Adipocyte (in vitro differentiated cells): Measurements from ENCODE around the gene FOXJ3.

Experiments
- DNase-seq: peaks from one replicate; pipeline ENCODE4 v3.0.0-alpha.2; 2015; ENCODE audit warnings: low read depth
- H3K27me3 ChIP-seq: replicated peaks from 2 replicates; pipeline ENCODE4 v1.7.0; 2013; ENCODE audit warnings: mild to moderate bottlenecking, low read length, moderate library complexity; ENCODE audit not compliant: control insufficient read depth, insufficient read depth
- H3K36me3 ChIP-seq: 2 replicates; pipeline ENCODE4 v1.7.0; 2013; ENCODE audit warnings: low read length, mild to moderate bottlenecking, moderate library complexity; ENCODE audit not compliant: control insufficient read depth, insufficient read depth, severe bottlenecking
- H3K4me1 ChIP-seq: 2 replicates; pipeline ENCODE4 v1.7.0; 2013; ENCODE audit warnings: mild to moderate bottlenecking, low read length, moderate library complexity; ENCODE audit not compliant: control insufficient read depth, insufficient read depth
- H3K4me3 ChIP-seq: 2 replicates; pipeline ENCODE4 v1.7.0; 2013; ENCODE audit warnings: mild to moderate bottlenecking, low read length, moderate library complexity
- H3K9ac ChIP-seq: 2 replicates; pipeline ENCODE4 v1.7.0; 2013; ENCODE audit warnings: mild to moderate bottlenecking, low read length, moderate library complexity
- H3K9me3 ChIP-seq: 2 replicates; pipeline ENCODE4 v1.7.0; 2013; ENCODE audit warnings: mild to moderate bottlenecking, low read length, moderate library complexity; ENCODE audit not compliant: control insufficient read depth

The FOXJ3 gene

DNA sequence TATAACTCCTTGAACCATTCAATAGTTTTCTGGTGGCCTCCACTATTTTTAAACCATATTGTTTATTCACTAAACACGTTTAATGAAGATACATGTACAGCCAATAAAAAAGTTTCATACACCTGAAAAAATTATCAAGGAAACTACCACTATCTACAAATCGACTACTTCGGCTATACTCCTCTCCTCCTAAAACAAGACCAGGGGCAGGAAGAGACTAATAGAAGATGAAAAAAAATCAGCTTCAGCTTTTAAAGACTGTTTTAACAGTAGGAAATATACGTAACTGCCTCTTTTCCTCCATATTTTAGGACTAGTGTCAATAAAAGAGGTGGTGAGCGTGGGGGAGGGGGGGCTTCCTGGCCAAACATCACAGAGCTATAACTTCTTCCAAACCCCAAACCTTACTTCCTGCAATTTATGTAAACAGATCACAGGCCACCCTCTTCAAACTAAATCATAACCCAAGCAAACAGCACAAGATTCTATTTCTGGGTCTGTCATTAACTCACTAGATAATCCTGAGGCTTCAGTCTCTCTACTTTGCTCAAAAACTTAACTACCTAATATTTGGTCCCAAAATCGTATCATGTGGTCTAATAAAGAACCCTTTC, 15.1 kb downstream of the FOXJ3 start:
- Histone ChIP-seq H3K4me3 (peak overlapping the region; percentile 17), H3K9me3 (no peaks in the 10 kb centered on the region), H3K9ac (peak overlapping the region; percentile 28), H3K27me3 (no peaks in the 10 kb centered on the region), H3K36me3 (no peaks in the 10 kb centered on the region), H3K4me1 (peaks cover 58% of the 10 kb centered on the region)
- DNase-seq = no peak

DNA sequence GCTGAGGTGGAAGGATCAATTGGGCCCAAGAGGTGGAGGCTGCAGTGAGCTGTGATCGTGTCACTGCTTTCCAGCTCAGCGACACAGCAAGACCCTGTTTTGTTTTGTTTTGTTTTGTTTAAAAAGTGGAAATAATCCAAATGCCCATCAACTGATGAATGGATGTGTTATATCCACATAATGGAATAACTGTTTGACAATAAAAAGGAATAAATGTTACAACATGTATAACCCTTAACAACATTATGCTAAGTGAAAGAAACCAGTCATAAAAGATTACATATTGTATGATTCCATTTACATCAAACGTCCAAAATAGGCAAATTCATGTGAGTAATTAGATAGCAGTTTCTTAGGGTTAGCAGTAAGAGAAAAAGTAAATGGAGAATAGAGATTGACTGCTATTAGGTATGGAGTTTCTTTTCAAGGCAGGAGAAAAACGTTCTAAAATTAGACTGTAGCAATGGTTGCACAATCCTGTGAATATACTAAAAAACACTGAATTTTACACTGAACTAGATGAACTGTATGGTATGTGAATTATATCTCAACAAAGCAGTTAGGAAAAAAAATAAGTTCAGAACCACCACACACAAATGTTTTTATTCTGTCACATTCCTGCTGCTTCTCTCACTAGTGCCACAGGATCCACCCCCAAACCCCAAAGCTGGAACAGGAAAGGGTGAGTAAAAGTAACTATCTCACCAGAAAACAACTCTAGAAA, 15.7 kb downstream of the FOXJ3 start:
- H3K9me3 ChIP-seq = no peaks in the 10 kb centered on the region
- no peaks in the 10 kb centered on the region for H3K27me3 ChIP-seq
- H3K36me3 ChIP-seq = no peaks in the 10 kb centered on the region
- peak; percentile 74 for DNase-seq
- H3K4me3 ChIP-seq = peak overlapping the region; percentile 17
- peak overlapping the region; percentile 28 for H3K9ac ChIP-seq
- peaks cover 60% of the 10 kb centered on the region for H3K4me1 ChIP-seq

DNA sequence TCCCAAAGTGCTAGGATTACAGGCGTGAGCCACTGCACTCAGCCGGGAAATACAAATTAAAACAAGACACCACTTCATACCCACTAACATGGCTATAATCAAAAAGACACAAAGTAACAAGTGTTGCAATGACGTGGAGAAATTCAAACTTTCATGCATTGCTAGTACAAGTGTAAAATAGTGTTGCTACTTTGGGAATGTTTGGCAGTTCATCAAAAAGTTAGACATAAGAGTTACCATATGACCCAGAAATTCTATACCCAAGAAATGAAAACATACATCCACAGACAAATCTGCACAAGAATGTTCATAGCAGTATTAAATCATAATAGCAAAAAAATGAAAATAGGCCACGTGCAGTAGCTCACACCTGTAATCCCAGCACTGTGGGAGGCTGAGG, 16.4 kb downstream of the FOXJ3 start:
- Histone ChIP-seq H3K4me3 (peak overlapping the region; percentile 17), H3K27me3 (no peaks in the 10 kb centered on the region), H3K9me3 (no peaks in the 10 kb centered on the region), H3K36me3 (no peaks in the 10 kb centered on the region), H3K9ac (no peak overlapping the region), H3K4me1 (peaks cover 63% of the 10 kb centered on the region)
- DNase-seq = peak; percentile 57

DNA sequence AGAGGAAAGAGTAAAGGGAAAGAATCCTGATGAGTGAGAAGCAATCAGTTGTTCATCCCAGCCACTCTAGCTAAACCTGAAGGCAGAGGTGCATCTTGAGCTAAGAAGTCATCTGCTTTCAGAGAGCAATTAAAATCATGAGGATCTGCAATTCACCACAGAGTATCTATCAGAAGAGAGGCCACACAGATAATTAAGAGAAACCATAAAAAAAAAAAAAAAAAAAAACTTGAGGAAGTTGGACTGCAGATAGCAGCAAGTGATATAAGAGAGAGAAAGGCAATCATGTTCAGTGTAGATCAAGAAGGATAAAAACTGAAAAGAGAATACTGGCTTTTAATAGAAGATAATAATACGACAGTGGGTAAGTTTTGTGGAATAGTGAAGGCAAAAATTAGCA, 17.7 kb downstream of the FOXJ3 start:
- Histone ChIP-seq H3K4me1 (peaks cover 62% of the 10 kb centered on the region), H3K36me3 (no peaks in the 10 kb centered on the region), H3K4me3 (no peak overlapping the region), H3K9me3 (no peaks in the 10 kb centered on the region), H3K9ac (no peak overlapping the region), H3K27me3 (no peaks in the 10 kb centered on the region)
- no peak for DNase-seq

DNA sequence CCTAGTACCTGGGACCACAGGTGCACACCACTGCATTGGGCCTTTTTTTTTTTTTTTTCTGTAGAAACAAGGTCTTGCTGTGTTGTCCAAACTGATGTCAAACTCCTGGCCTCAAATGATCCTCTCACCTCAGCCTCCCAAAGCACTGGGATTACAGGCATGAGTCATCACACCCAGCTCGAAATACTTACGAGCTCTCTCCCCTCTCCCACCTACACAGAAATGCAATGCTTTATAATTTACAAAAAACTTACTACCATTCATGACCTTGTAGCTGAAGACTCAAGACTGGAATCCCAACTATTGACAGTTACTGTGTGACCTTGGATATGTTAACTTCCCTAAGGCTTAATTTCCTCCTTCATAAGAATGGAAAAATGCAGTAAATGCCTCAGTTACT, 18.7 kb downstream of the FOXJ3 start:
- H3K27me3 ChIP-seq = no peaks in the 10 kb centered on the region
- H3K9me3 ChIP-seq = no peaks in the 10 kb centered on the region
- H3K4me3 ChIP-seq = no peak overlapping the region
- no peaks in the 10 kb centered on the region for H3K36me3 ChIP-seq
- H3K4me1 ChIP-seq = peaks cover 65% of the 10 kb centered on the region
- DNase-seq = no peak
- H3K9ac ChIP-seq = no peak overlapping the region

DNA sequence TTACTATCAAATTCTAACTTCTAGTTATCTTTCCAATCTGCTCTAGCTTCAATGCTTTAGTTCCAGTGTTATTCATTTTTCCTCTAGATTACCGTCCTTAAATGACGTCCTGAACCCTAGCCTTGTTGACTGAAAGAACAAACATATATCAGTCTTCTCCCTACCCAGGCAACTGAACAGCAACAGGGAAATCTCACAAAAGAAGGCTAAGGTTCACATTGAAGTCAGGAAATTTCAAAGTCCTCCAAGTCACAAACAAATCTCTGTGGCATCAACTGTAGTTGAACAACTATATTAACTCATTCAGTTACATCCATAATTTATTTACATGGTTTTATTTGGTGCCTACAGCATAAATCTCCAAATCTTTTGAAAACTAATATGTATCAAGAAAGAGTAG, 19.5 kb downstream of the FOXJ3 start:
- peaks cover 73% of the 10 kb centered on the region for H3K4me1 ChIP-seq

DNA sequence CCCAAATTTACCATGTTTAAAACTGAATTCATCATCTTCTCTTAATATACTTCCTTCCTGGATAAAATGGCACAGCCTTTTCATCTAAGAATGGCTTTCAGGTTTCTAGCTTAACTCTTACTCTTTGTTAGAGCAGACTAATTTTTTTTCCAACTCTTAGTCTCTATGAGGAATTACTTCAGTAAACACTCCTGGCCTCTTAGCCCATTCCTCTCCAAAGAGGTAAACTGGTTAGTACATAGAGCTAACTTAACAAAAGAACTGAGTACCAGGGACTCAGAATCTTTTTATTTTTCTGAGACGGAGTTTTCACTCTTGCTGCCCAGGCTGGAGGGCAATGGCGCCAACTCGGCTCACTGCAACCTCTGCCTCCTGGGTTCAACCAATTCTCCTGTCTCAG, 21.1 kb downstream of the FOXJ3 start:
- no peaks in the 10 kb centered on the region for H3K27me3 ChIP-seq
- peaks cover 61% of the 10 kb centered on the region for H3K4me1 ChIP-seq
- H3K9me3 ChIP-seq = no peaks in the 10 kb centered on the region
- no peak overlapping the region for H3K9ac ChIP-seq
- no peak overlapping the region for H3K4me3 ChIP-seq
- H3K36me3 ChIP-seq = no peaks in the 10 kb centered on the region
- no peak for DNase-seq

More for the DNA sequence above, 19.5 kb downstream of the FOXJ3 start:
- Histone ChIP-seq H3K36me3 (no peaks in the 10 kb centered on the region), H3K9ac (peak overlapping the region; percentile 54), H3K9me3 (no peaks in the 10 kb centered on the region), H3K4me3 (peak overlapping the region; percentile 32), H3K27me3 (no peaks in the 10 kb centered on the region)
- no peak for DNase-seq

DNA sequence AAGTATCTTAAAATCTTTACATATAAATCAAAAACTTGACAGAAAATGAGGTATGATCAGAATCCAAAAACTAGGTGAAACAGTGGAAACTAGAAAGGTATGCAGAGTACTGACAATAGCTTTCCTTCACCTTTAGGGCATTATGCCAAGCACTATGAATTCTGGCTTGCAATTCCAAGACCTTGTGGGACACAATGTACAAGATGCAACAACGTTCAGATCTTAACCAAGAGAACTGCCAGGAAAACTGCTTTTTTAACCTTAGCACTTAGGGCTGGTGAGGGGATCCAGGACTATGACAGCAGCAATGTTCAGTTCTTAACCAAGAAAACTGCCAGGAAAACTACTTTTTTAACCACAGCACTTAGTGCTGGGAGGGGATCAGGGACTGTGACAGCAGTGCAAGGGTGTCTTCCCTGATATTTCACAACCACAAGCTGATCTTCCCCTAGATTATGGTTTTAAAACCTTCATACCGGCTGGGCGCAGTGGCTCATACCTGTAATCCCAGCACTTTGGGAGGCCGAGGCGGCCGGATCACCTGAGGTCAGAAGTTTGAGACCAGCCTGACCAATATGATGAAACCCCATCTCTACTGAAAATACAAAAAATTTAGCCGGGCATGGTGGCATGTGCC, 22.3 kb downstream of the FOXJ3 start:
- H3K4me1 ChIP-seq = peaks cover 54% of the 10 kb centered on the region
- no peak overlapping the region for H3K9ac ChIP-seq
- no peak overlapping the region for H3K4me3 ChIP-seq
- H3K27me3 ChIP-seq = no peaks in the 10 kb centered on the region
- no peaks in the 10 kb centered on the region for H3K9me3 ChIP-seq
- no peak for DNase-seq
- H3K36me3 ChIP-seq = peaks cover 9% of the 10 kb centered on the region

DNA sequence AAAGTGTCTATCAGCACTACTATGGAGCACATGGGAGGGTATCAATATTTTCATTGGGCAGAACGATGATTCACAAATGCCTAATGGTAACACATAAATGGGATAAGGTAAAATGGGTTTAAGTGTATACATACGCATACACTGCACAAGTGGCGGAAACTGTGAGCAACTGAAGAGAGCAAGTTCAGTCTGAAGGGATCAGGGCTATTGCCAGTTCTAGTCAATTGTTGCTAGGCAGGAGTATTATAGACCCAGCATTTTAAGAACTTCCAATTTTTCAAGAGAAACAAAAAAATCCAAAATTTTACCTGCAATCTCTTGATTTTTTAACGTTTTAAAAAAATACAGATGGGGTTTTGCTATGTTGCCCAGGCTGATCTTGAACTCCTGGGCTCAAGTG, 23.1 kb downstream of the FOXJ3 start:
- H3K4me1 ChIP-seq = peaks cover 54% of the 10 kb centered on the region
- peaks cover 9% of the 10 kb centered on the region for H3K36me3 ChIP-seq
- no peaks in the 10 kb centered on the region for H3K27me3 ChIP-seq
- no peaks in the 10 kb centered on the region for H3K9me3 ChIP-seq
- no peak overlapping the region for H3K4me3 ChIP-seq
- H3K9ac ChIP-seq = no peak overlapping the region
- no peak for DNase-seq

DNA sequence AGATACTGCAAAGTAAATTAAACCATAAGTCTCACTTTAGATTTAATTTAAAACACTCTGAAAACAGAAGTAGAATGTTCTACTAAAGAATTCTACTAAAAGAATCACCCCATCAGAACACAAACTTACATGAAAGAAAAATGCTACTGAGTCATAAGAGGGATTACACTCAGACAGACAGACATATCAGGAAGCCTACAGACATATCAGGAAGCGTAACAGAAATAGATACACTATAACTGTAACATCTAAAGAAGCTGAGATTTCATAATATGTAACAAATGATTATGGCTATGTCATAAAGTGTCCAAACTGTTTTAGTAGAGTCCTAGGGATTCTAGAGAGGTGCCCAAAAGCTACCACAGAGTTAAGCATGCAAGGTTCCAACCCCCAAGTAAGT, 23.9 kb downstream of the FOXJ3 start:
- H3K27me3 ChIP-seq = no peaks in the 10 kb centered on the region
- no peak overlapping the region for H3K9ac ChIP-seq
- peaks cover 9% of the 10 kb centered on the region for H3K36me3 ChIP-seq
- H3K4me3 ChIP-seq = no peak overlapping the region
- peaks cover 50% of the 10 kb centered on the region for H3K4me1 ChIP-seq
- DNase-seq = peak; percentile 31
- H3K9me3 ChIP-seq = no peaks in the 10 kb centered on the region

DNA sequence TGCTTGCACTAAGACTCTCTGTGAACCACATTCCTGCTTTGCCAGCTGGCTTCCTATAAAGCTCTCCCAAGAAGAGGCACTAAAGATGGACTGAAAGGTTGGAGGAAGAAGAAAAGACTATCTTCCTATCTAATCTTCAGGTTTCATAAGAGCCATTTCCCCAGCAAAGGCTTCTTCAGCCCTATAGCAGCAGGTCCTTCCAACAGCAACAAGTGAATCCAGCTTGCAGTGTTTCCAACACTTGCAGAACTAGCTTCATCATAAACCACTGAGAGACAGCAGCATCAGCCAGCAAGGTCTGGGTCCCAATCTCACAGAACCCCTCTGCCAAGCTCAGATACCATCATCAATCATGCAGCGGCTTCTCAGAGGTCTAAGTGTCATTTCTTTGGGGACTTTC, 28.1 kb downstream of the FOXJ3 start:
- Histone ChIP-seq H3K9ac (no peak overlapping the region), H3K4me3 (no peak overlapping the region), H3K36me3 (peaks cover 12% of the 10 kb centered on the region), H3K4me1 (peaks cover 17% of the 10 kb centered on the region), H3K9me3 (no peaks in the 10 kb centered on the region), H3K27me3 (no peaks in the 10 kb centered on the region)
- DNase-seq = no peak
